HepG2 (cell line): ENCODE measurements around the gene PEX10. TPM values are rescaled to one million over a fixed set of nuclear protein-coding genes. Genes with fewer than 3 reads are reported as not detected.

Source experiments
- CERS6 ChIP-seq: sonication (generic); formaldehyde crosslinking; IDR thresholded peaks from 2 replicates; pipeline ENCODE4 v1.5.0; 2020; ENCODE audit warnings: missing genetic modification reagents
- FOXP1 ChIP-seq, 2 experiments: fragments of 450-650 bp in 1 of 2; IDR thresholded peaks; 2 replicates each; pipeline ENCODE4 v1.6.1; 2017 to 2018; ENCODE audit warnings: antibody characterized with exemption in 1 of 2
- KMT2A ChIP-seq: sonication (generic); formaldehyde crosslinking; IDR thresholded peaks from 2 replicates; pipeline ENCODE4 v1.4.0; 2020; ENCODE audit warnings: missing genetic modification reagents
- MLXIP ChIP-seq: sonication (generic); formaldehyde crosslinking; IDR thresholded peaks from 2 replicates; pipeline ENCODE4 v1.9.0; 2021; ENCODE audit warnings: missing genetic modification reagents, borderline replicate concordance
- MTERF4 ChIP-seq: sonication (generic); formaldehyde crosslinking; IDR thresholded peaks from 2 replicates; pipeline ENCODE4 v1.8.0; 2023; ENCODE audit warnings: mild to moderate bottlenecking, missing genetic modification reagents
- NR1H2 ChIP-seq: sonication (generic); formaldehyde crosslinking; IDR thresholded peaks from 2 replicates; pipeline ENCODE4 v1.8.1; 2022; ENCODE audit warnings: low read depth, missing genetic modification reagents, borderline replicate concordance
- THAP8 ChIP-seq: sonication (generic); formaldehyde crosslinking; IDR thresholded peaks from 2 replicates; pipeline ENCODE4 v1.5.1; 2020; ENCODE audit warnings: missing genetic modification reagents, mild to moderate bottlenecking, borderline replicate concordance
- ZMAT3 ChIP-seq: sonication (generic); formaldehyde crosslinking; conservative IDR thresholded peaks from 2 replicates; pipeline ENCODE4 v1.7.0; 2021; ENCODE audit warnings: missing genetic modification reagents
- ZNF10 ChIP-seq: sonication (generic); formaldehyde crosslinking; IDR thresholded peaks from 2 replicates; pipeline ENCODE4 v1.4.0; 2020; ENCODE audit warnings: mild to moderate bottlenecking, low read depth, missing genetic modification reagents, borderline replicate concordance
- ZNF589 ChIP-seq: sonication (generic); formaldehyde crosslinking; conservative IDR thresholded peaks from 2 replicates; pipeline ENCODE4 v1.8.0; 2022; ENCODE audit warnings: mild to moderate bottlenecking, moderate library complexity, missing genetic modification reagents
- ZNF792 ChIP-seq: IDR thresholded peaks from 2 replicates; pipeline ENCODE4 v1.6.1; 2016
- ZNF816 ChIP-seq: sonication (generic); formaldehyde crosslinking; IDR thresholded peaks from 2 replicates; pipeline ENCODE4 v1.8.0; 2022; ENCODE audit warnings: missing genetic modification reagents, mild to moderate bottlenecking, borderline replicate concordance
- polyA plus RNA-seq, 8 experiments: library from polyadenylated mRNA; depleted of rRNA in 3 of 8; stranded (reverse) in 7 of 8; unstranded in 1 of 8; fragments of >200 nt; fragmentation: Illumina TruSeq in 4 of 8; extraction: Trizol in 4 of 8; gene quantifications; 2 replicates each; pipeline versions ENCODE4 v1.2.1 to v1.2.3, GENCODE V29; 2011 to 2016; ENCODE audit warnings: low read depth in 4 of 8, missing spikeins in 1 of 8, mixed read lengths in 1 of 8; ENCODE audit not compliant: insufficient read depth in 1 of 8
- total RNA-seq, 5 experiments: library from RNA; depleted of rRNA; stranded (reverse); fragments of >200 nt; fragmentation: Illumina TruSeq; extraction: Trizol; gene quantifications; 2 replicates each; pipeline ENCODE4 v1.2.3, GENCODE V29; 2016; ENCODE audit warnings: low read depth in 1 of 5
- TF ChIP-seq, protein P1 (sequence below), 2 experiments: fragments of 450-650 bp in 1 of 2; sonication (generic) in 1 of 2; formaldehyde crosslinking in 1 of 2; IDR thresholded peaks; 2 replicates each; pipeline versions ENCODE4 v1.6.1 to v1.8.0; 2016 to 2022; ENCODE audit warnings: antibody characterized with exemption in 1 of 2, mild to moderate bottlenecking in 1 of 2, missing genetic modification reagents in 1 of 2

PEX10 gene
- total and polyA plus RNA-seq, 2 of the 13 experiments (the other 11 are each of a cell fraction or from before 2014, with no cell fraction given) = 16.1 to 39.6 TPM

GRCh38 chr1:2411801-2412394 lies 466 bp downstream of the PEX10 start (continued):
- TF ChIP-seq THAP8 (CRISPR knock-in tag) (no peak), ZMAT3 (CRISPR knock-in tag) (no peak), FOXP1 (IDR thresholded peaks at IDR 0.05) (no peak), FOXP1 (CRISPR knock-in tag; IDR thresholded peaks at IDR 0.05) (no peak), MLXIP (CRISPR knock-in tag) (no peak), ZNF10 (no peak), ZNF792 (CRISPR knock-in tag) (no peak), MTERF4 (CRISPR knock-in tag) (0 out of 2 replicates have a peak, but pooled peaks have one; percentile 66), CERS6 (CRISPR knock-in tag) (0 out of 2 replicates have a peak, but pooled peaks have one; percentile 45), ZNF589 (CRISPR knock-in tag) (no peak), NR1H2 (CRISPR knock-in tag) (no peak; the same call in 1 of the 2 replicates), ZNF816 (CRISPR knock-in tag) (no peak), KMT2A (CRISPR knock-in tag) (no peak)
- TF ChIP-seq, protein P1, sequence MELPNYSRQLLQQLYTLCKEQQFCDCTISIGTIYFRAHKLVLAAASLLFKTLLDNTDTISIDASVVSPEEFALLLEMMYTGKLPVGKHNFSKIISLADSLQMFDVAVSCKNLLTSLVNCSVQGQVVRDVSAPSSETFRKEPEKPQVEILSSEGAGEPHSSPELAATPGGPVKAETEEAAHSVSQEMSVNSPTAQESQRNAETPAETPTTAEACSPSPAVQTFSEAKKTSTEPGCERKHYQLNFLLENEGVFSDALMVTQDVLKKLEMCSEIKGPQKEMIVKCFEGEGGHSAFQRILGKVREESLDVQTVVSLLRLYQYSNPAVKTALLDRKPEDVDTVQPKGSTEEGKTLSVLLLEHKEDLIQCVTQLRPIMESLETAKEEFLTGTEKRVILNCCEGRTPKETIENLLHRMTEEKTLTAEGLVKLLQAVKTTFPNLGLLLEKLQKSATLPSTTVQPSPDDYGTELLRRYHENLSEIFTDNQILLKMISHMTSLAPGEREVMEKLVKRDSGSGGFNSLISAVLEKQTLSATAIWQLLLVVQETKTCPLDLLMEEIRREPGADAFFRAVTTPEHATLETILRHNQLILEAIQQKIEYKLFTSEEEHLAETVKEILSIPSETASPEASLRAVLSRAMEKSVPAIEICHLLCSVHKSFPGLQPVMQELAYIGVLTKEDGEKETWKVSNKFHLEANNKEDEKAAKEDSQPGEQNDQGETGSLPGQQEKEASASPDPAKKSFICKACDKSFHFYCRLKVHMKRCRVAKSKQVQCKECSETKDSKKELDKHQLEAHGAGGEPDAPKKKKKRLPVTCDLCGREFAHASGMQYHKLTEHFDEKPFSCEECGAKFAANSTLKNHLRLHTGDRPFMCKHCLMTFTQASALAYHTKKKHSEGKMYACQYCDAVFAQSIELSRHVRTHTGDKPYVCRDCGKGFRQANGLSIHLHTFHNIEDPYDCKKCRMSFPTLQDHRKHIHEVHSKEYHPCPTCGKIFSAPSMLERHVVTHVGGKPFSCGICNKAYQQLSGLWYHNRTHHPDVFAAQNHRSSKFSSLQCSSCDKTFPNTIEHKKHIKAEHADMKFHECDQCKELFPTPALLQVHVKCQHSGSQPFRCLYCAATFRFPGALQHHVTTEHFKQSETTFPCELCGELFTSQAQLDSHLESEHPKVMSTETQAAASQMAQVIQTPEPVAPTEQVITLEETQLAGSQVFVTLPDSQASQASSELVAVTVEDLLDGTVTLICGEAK (IDR thresholded peaks at IDR 0.05) = no peak
- TF ChIP-seq, protein P1 (CRISPR knock-in tag; IDR thresholded peaks at IDR 0.05) = no peak
